ENCODE results near the gene RNF114. TPM values are rescaled to one million over a fixed set of nuclear protein-coding genes. Genes with fewer than 3 reads are reported as not detected.

RNF114 gene
- total RNA-seq, 1 donor from 2014 or later, result 62.7 TPM

DNA sequence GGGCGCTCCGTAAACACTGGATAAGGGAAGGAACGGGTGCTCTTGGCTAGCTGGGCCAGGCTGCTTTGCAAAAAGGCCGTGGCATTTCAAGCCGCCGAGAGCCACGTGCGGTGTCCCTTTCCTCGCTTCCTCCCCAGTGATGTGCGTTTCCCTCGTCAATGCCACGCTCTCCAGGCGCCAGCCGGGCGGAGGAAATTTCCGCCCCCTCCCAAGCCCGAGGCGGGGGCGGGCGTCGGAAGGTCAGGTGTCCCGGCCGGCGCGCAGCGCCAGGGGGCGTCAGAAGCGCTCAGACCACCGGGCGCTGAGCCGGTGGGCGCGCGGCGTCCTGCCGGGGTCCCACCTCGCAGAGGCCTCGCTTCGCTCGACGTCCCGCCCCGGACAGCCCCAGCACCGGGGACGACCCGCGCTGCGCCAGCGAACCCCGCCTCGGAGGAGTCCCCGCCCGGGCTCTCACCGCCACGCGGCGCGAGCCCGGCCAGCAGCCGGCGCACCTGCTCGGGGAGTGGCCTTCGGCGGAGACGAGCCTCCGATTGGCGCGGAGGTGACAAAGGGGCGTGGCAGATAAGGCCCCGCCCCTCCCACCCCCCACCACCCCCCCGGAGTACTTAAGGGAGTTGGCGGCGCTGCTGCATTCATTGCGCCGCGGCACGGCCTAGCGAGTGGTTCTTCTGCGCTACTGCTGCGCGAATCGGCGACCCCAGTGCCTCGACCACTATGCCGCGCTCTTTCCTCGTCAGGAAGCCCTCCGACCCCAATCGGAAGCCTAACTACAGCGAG lies 46.3 kb downstream of the RNF114 start, which contains the start of gene SNAI1:
Gene SNAI1 (plus strand): TSS at position 635 of the 777 bp plus-strand sequence. CDS start 80 bp downstream, at position 715.
- H4K20me1 ChIP-seq (ENCODE audit: insufficient read depth, low read length), result peaks cover 41% of the 10 kb centered on the region
- peak within 1 kb of the TSS; percentile 97 for H3K9ac ChIP-seq (ENCODE audit: low read length)
- Mint-ChIP-seq H3K9me3 (ENCODE audit: unreplicated experiment) (no peaks in the 10 kb centered on the region), H3K27ac (ENCODE audit: unreplicated experiment) (peak within 1 kb of the TSS; percentile 26), H3K27me3 (ENCODE audit: low read depth, unreplicated experiment) (peaks cover 16% of the 10 kb centered on the region), H3K4me3 (ENCODE audit: unreplicated experiment) (peak within 1 kb of the TSS; percentile 94), H3K36me3 (ENCODE audit: low read depth, unreplicated experiment) (peaks cover 4% of the 10 kb centered on the region), H3K4me1 (ENCODE audit: low read depth, unreplicated experiment) (peaks cover 24% of the 10 kb centered on the region)
- DNase-seq (ENCODE audit: low read depth) (peak; percentile 61), FAIRE-seq (no peak)
- peak within 1 kb of the TSS; percentile 49 for H2AFZ ChIP-seq (ENCODE audit: low read depth, low read length)
- peak within 1 kb of the TSS; percentile 86 for H3K4me3 ChIP-seq (ENCODE audit: insufficient read depth, low read depth, low read length)
- H3K27me3 ChIP-seq (ENCODE audit: insufficient read depth, low read length), result peaks cover 6% of the 10 kb centered on the region
- H3K4me2 ChIP-seq (ENCODE audit: low read length), result peak within 1 kb of the TSS; percentile 99
- TF ChIP-seq, protein P1, sequence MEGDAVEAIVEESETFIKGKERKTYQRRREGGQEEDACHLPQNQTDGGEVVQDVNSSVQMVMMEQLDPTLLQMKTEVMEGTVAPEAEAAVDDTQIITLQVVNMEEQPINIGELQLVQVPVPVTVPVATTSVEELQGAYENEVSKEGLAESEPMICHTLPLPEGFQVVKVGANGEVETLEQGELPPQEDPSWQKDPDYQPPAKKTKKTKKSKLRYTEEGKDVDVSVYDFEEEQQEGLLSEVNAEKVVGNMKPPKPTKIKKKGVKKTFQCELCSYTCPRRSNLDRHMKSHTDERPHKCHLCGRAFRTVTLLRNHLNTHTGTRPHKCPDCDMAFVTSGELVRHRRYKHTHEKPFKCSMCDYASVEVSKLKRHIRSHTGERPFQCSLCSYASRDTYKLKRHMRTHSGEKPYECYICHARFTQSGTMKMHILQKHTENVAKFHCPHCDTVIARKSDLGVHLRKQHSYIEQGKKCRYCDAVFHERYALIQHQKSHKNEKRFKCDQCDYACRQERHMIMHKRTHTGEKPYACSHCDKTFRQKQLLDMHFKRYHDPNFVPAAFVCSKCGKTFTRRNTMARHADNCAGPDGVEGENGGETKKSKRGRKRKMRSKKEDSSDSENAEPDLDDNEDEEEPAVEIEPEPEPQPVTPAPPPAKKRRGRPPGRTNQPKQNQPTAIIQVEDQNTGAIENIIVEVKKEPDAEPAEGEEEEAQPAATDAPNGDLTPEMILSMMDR (IDR thresholded peaks at IDR 0.05; ENCODE audit: insufficient read depth, low read depth, low read length), result no peak
- peak; percentile 30 for TF ChIP-seq EZH2 (IDR thresholded peaks at IDR 0.05; ENCODE audit: insufficient read depth, low read length)
- H3K79me2 ChIP-seq (ENCODE audit: insufficient read depth, low read length), result peaks cover 47% of the 10 kb centered on the region
- H3K4me1 ChIP-seq (ENCODE audit: insufficient read depth, low read length), result peaks cover 39% of the 10 kb centered on the region
- no peaks in the 10 kb centered on the region for H3K9me3 ChIP-seq (ENCODE audit: insufficient read depth, low read depth, low read length)
- H3K27ac ChIP-seq (ENCODE audit: low read depth, low read length), result peak within 1 kb of the TSS; percentile 66
- H3K36me3 ChIP-seq (ENCODE audit: insufficient read depth, low read length), result no peaks in the 10 kb centered on the region

- Histone ChIP-seq H3K27me3 (ENCODE audit: insufficient read depth, low read length) (peaks cover 6% of the 10 kb centered on the region), H3K4me1 (ENCODE audit: insufficient read depth, low read length) (peaks cover 47% of the 10 kb centered on the region), H3K4me3 (ENCODE audit: insufficient read depth, low read depth, low read length) (peak overlapping the region; percentile 86), H4K20me1 (ENCODE audit: insufficient read depth, low read length) (peaks cover 41% of the 10 kb centered on the region), H3K79me2 (ENCODE audit: insufficient read depth, low read length) (peaks cover 50% of the 10 kb centered on the region), H3K9ac (ENCODE audit: low read length) (peak overlapping the region; percentile 97), H3K36me3 (ENCODE audit: insufficient read depth, low read length) (no peaks in the 10 kb centered on the region), H3K4me2 (ENCODE audit: low read length) (peak overlapping the region; percentile 99), H2AFZ (ENCODE audit: low read depth, low read length) (no peak overlapping the region), H3K9me3 (ENCODE audit: insufficient read depth, low read depth, low read length) (no peaks in the 10 kb centered on the region), H3K27ac (ENCODE audit: low read depth, low read length) (peak overlapping the region; percentile 66)
- Mint-ChIP-seq H3K36me3 (ENCODE audit: low read depth, unreplicated experiment) (peaks cover 4% of the 10 kb centered on the region), H3K4me3 (ENCODE audit: unreplicated experiment) (peak overlapping the region; percentile 94), H3K4me1 (ENCODE audit: low read depth, unreplicated experiment) (peaks cover 30% of the 10 kb centered on the region), H3K9me3 (ENCODE audit: unreplicated experiment) (no peaks in the 10 kb centered on the region), H3K27ac (ENCODE audit: unreplicated experiment) (peak overlapping the region; percentile 26), H3K27me3 (ENCODE audit: low read depth, unreplicated experiment) (peaks cover 16% of the 10 kb centered on the region)
- no peak for TF ChIP-seq EZH2 (IDR thresholded peaks at IDR 0.05; ENCODE audit: insufficient read depth, low read length)
- TF ChIP-seq, protein P1 (IDR thresholded peaks at IDR 0.05; ENCODE audit: insufficient read depth, low read depth, low read length), result no peak
- DNase-seq (ENCODE audit: low read depth), result no peak
- no peak for FAIRE-seq
Observed at GRCh38 chr20:49983123-49983847, 47.1 kb downstream of the RNF114 start.
